ENCODE measurements around the gene CHST8.
"Not testable (repeated sequence)": the region's sequence is repeated elsewhere in the genome, so short reads cannot be mapped to it uniquely, and the experiment has no call there.

Gene CHST8

DNA sequence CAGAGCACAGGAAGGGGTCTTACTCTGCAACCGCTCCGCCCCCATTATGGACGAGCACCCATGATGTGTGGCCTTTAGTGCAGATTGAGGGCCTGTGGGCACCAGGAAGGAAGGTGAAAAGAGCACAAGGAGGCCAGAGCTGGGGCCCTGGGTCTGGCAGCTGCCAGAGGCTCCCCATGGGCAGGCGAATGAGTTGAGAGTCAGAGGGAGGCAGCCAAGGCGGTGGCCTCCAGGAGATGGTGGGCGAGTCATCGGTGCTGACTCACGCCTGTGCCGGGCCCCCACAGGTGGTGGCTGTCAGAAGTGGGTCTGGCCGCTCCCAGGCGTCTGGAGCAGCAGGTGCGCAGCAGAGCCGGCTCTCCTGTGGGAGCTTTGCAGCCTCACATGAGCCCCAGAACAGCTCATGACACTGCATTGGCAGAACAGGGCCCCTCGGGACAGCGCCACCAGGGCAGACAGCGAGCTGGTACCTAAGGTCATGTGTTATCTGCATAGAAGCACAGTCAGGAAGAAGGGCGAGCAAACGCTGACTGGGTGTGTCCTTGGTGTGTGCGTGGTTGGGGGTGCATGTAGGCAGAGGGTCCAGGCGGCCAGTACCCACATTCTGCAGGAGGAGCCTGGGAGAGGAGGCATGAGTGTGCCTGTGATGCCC is 68.8 kb downstream of the CHST8 start:
- no peaks in the 10 kb centered on the region for H3K36me3 Mint-ChIP-seq
- no peaks in the 10 kb centered on the region for H3K9me3 Mint-ChIP-seq
- DNase-seq (no peak), ATAC-seq (replicated peaks) (no peak)
- H3K4me3 Mint-ChIP-seq = no peak overlapping the region
- peaks cover 17 to 18% of the 10 kb centered on the region in 2 donors for H3K27me3 Mint-ChIP-seq
- no peaks in the 10 kb centered on the region for H3K4me1 Mint-ChIP-seq
- no peak overlapping the region for H3K27ac Mint-ChIP-seq

DNA sequence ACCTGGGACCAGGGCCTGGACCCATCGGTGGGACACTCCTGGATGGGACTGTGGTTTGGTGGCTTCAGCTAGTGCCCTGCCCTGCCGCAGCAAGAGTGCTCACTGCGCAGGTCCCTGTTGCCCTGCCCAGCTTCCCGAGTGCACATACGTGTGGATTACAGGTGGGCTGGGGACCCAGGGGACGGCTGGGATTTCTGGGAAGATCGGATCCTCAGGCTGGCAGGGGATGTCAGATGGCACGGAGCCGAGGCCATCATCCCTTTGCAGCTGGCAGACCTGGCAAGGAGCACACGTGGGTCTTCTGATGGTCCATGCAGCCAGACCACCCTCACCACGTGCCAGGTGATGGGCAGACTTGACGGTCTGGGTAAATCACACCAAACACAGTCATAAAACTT is 69.3 kb downstream of the CHST8 start:
- H3K27me3 Mint-ChIP-seq = peaks cover 11 to 12% of the 10 kb centered on the region in 2 donors
- no peak overlapping the region for H3K4me3 Mint-ChIP-seq
- H3K27ac Mint-ChIP-seq = no peak overlapping the region
- ATAC-seq (replicated peaks) (no peak), DNase-seq (no peak)
- peaks cover 0 to under 1% of the 10 kb centered on the region in 2 donors for H3K9me3 Mint-ChIP-seq
- no peaks in the 10 kb centered on the region for H3K4me1 Mint-ChIP-seq
- H3K36me3 Mint-ChIP-seq = no peaks in the 10 kb centered on the region

DNA sequence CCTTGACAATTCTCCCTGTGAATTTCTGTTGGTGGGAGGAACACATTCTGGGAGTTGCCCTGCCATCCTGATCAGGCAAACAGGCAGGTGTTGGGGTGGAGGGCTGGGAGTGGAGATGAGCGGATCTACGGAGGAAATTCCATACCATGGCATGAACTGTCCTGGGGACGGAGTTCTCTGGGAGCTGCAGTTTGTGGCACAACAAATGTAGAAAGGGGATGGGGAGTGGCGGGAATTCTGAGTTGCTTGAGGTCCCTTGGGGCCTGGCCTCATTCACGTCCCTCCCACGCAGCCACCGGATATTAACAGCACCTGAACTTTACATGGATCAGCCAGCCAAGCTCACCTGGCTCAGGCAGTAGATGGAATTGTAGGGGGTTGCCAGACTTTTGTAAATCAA is 70.0 kb downstream of the CHST8 start:
- no peaks in the 10 kb centered on the region for H3K4me1 Mint-ChIP-seq
- H3K9me3 Mint-ChIP-seq = peaks cover 0 to 2% of the 10 kb centered on the region in 2 donors
- DNase-seq (no peak), ATAC-seq (replicated peaks) (no peak)
- no peaks in the 10 kb centered on the region for H3K36me3 Mint-ChIP-seq
- H3K27ac Mint-ChIP-seq = no peak overlapping the region
- H3K4me3 Mint-ChIP-seq = no peak overlapping the region
- peaks cover 5% of the 10 kb centered on the region in 2 donors for H3K27me3 Mint-ChIP-seq

DNA sequence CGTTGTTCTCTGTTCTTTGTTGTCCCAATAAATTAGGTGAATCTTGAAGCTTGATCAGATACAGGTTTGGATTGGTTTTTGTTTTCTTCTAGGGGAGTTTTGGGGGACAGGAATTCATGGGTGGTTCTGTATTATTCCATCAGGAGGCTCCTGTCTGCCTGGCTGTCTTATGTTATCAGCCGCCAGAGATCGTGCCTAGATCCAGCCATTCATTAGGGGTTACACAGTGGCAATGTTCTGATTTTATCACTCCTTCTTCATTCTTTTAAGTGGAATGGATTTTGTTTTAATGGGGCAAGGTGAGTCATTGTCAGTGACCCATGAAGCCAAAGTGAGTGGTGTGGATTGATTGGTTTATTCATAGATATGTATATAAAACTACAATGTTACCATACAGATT is 71.9 kb downstream of the CHST8 start:
- H3K4me1 Mint-ChIP-seq = no peaks in the 10 kb centered on the region
- no peak overlapping the region for H3K27ac Mint-ChIP-seq
- peaks cover 0 to 2% of the 10 kb centered on the region in 2 donors for H3K9me3 Mint-ChIP-seq
- DNase-seq (no peak), ATAC-seq (replicated peaks) (no peak)
- H3K4me3 Mint-ChIP-seq = no peak overlapping the region
- H3K27me3 Mint-ChIP-seq = no peaks in the 10 kb centered on the region
- H3K36me3 Mint-ChIP-seq = no peaks in the 10 kb centered on the region

DNA sequence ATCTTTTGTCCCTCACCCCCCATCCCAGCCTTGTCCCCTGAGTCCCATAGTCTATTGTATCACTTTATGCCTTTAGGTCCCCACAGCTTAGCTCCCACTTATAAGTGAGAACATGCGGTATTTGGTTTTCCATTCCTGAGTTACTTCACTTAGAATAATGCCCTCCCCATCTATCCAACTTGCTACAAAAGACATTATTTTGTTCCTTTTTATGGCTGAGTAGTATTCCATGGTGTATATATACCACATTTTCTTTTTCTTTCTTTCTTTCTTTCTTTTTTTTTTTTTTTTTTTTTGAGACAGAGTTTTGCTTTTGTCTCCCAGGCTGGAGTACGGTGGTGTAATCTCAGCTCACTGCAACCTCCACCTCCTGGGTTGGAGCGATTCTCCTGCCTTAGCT is 73.8 kb downstream of the CHST8 start:
- not testable (repeated sequence) for DNase-seq; H3K9me3 Mint-ChIP-seq; H3K27me3 Mint-ChIP-seq; H3K27ac Mint-ChIP-seq; ATAC-seq (replicated peaks); H3K4me3 Mint-ChIP-seq; H3K4me1 Mint-ChIP-seq; H3K36me3 Mint-ChIP-seq

DNA sequence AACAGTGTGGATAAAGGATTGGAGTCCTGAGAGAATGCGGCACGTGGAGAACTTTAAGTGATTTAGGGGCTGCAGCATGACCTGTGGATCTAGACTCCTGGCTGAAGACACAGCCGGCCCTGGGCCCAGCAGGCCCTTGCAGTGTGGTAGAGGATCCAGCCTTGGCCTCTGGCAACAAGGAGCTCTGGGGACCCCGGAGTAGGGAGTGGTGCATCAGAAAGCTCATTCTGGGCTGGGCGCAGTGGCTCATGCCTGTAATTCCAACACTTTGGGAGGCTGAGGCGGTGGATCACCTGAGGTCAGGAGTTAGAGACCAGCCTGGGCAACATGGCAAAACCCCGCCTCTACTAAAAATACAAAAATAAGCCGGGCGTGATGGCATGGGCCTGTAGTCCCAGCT is 76.0 kb downstream of the CHST8 start:
- Mint-ChIP-seq H3K4me1 (no peaks in the 10 kb centered on the region), H3K27me3 (peaks cover 0 to 7% of the 10 kb centered on the region in 2 donors), H3K27ac (no peak overlapping the region), H3K4me3 (no peak overlapping the region), H3K9me3 (peaks cover 0 to 2% of the 10 kb centered on the region in 2 donors), H3K36me3 (no peaks in the 10 kb centered on the region)
- DNase-seq = no peak
- no peak for ATAC-seq (replicated peaks)

GRCh38 chr19:33698576-33699435 is 77.1 kb downstream of the CHST8 start:
- H3K27me3 Mint-ChIP-seq = peaks cover 0 to 7% of the 10 kb centered on the region in 2 donors
- H3K4me1 Mint-ChIP-seq = no peaks in the 10 kb centered on the region
- H3K27ac Mint-ChIP-seq = no peak overlapping the region
- peaks cover 0 to 2% of the 10 kb centered on the region in 2 donors for H3K9me3 Mint-ChIP-seq
- H3K4me3 Mint-ChIP-seq = no peak overlapping the region
- ATAC-seq (replicated peaks) (no peak), DNase-seq (no peak)
- no peaks in the 10 kb centered on the region for H3K36me3 Mint-ChIP-seq

GRCh38 chr19:33699754-33700407 is 78.1 kb downstream of the CHST8 start:
- no peak overlapping the region for H3K4me3 Mint-ChIP-seq
- H3K27ac Mint-ChIP-seq = no peak overlapping the region
- DNase-seq (no peak), ATAC-seq (replicated peaks) (no peak)
- H3K9me3 Mint-ChIP-seq = peaks cover 0 to 2% of the 10 kb centered on the region in 2 donors
- H3K4me1 Mint-ChIP-seq = no peaks in the 10 kb centered on the region
- H3K36me3 Mint-ChIP-seq = no peaks in the 10 kb centered on the region
- H3K27me3 Mint-ChIP-seq = peaks cover 0 to 7% of the 10 kb centered on the region in 2 donors

GRCh38 chr19:33700408-33701013 is 78.8 kb downstream of the CHST8 start:
- no peak for DNase-seq
- Mint-ChIP-seq H3K36me3 (no peaks in the 10 kb centered on the region), H3K4me3 (no peak overlapping the region), H3K27me3 (peaks cover 0 to 7% of the 10 kb centered on the region in 2 donors), H3K4me1 (no peaks in the 10 kb centered on the region), H3K9me3 (peaks cover 0 to 2% of the 10 kb centered on the region in 2 donors), H3K27ac (no peak overlapping the region)
- no peak for ATAC-seq (replicated peaks)

DNA sequence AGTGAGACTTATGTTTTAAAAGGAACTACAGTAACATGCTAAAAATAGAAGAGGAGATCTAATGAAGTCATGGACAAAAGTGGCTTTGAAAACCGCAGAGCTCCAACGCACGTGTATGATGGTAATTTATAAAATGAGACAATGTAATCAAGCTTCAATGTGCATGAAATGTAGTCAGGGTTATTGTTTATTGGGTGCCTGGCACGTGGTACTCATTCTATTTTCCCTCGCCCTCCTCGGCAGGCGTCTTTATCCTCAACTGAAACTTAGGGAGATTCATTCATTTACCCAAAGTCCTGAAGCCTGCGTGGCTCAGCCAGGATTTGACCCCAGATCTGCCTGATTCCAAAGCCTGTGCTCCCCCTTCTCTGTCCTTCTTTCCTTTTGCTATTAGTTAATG is 79.8 kb downstream of the CHST8 start:
- no peak overlapping the region for H3K4me3 Mint-ChIP-seq
- no peaks in the 10 kb centered on the region for H3K9me3 Mint-ChIP-seq
- DNase-seq (no peak), ATAC-seq (replicated peaks) (no peak)
- no peak overlapping the region for H3K27ac Mint-ChIP-seq
- no peaks in the 10 kb centered on the region for H3K4me1 Mint-ChIP-seq
- H3K36me3 Mint-ChIP-seq = no peaks in the 10 kb centered on the region
- H3K27me3 Mint-ChIP-seq = peaks cover 0 to 7% of the 10 kb centered on the region in 2 donors

GRCh38 chr19:33702606-33703437 is 81.1 kb downstream of the CHST8 start:
- Mint-ChIP-seq H3K4me1 (no peaks in the 10 kb centered on the region), H3K27me3 (peaks cover 0 to 11% of the 10 kb centered on the region in 2 donors), H3K4me3 (no peak overlapping the region), H3K9me3 (peaks cover 0 to 3% of the 10 kb centered on the region in 2 donors), H3K27ac (no peak overlapping the region), H3K36me3 (no peaks in the 10 kb centered on the region)
- ATAC-seq (replicated peaks) = no peak
- DNase-seq = no peak

- ATAC-seq (replicated peaks) (no peak), DNase-seq (no peak)
- H3K27ac Mint-ChIP-seq = no peak overlapping the region
- peaks cover 0 to 6% of the 10 kb centered on the region in 2 donors for H3K9me3 Mint-ChIP-seq
- peaks cover 0 to 11% of the 10 kb centered on the region in 2 donors for H3K27me3 Mint-ChIP-seq
- H3K4me3 Mint-ChIP-seq = no peak overlapping the region
- no peaks in the 10 kb centered on the region for H3K4me1 Mint-ChIP-seq
- H3K36me3 Mint-ChIP-seq = no peaks in the 10 kb centered on the region
Measured at GRCh38 chr19:33703438-33703750, 81.6 kb downstream of the CHST8 start.

GRCh38 chr19:33703821-33704220 is 82.1 kb downstream of the CHST8 start:
- peaks cover 0 to 6% of the 10 kb centered on the region in 2 donors for H3K9me3 Mint-ChIP-seq
- ATAC-seq (replicated peaks) (no peak), DNase-seq (no peak)
- H3K27me3 Mint-ChIP-seq = peaks cover 0 to 10% of the 10 kb centered on the region in 2 donors
- H3K27ac Mint-ChIP-seq = no peak overlapping the region
- H3K36me3 Mint-ChIP-seq = no peaks in the 10 kb centered on the region
- no peaks in the 10 kb centered on the region for H3K4me1 Mint-ChIP-seq
- H3K4me3 Mint-ChIP-seq = no peak overlapping the region

DNA sequence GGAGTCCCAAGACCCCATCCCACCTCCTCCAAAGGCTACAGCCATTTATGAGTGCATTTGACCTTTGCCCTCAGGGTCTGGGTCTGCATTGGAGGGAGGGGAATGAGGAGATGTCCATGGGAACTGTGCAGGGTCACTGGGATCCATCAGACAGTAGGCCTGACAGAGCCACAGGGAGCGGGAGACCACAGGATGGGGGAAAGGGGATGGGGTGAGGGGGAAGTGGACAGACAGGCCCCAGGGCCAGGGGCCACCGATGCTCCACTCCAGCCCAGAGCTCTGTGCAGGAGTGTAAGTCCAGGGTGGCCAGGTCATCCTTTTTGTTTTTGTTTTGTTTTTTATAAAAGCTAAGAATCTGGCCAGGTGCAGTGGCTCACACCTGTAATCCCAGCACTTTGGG is 82.5 kb downstream of the CHST8 start:
- no peak overlapping the region for H3K4me3 Mint-ChIP-seq
- DNase-seq (no peak), ATAC-seq (replicated peaks) (no peak)
- no peaks in the 10 kb centered on the region for H3K4me1 Mint-ChIP-seq
- H3K9me3 Mint-ChIP-seq = peaks cover 0 to 6% of the 10 kb centered on the region in 2 donors
- H3K27me3 Mint-ChIP-seq = peaks cover 0 to 6% of the 10 kb centered on the region in 2 donors
- H3K27ac Mint-ChIP-seq = no peak overlapping the region
- H3K36me3 Mint-ChIP-seq = no peaks in the 10 kb centered on the region
